ENCODE measurements around the gene ZNF561. TPM values are rescaled to one million over a fixed set of nuclear protein-coding genes. Genes with fewer than 3 reads are reported as not detected.

ZNF561 gene
- total RNA-seq, 5 donors from 2014 or later (not counting 1 experiment from before 2014, with no cell fraction given): 36.7 to 47.2 (median 41.2) TPM

GRCh38 chr19:9627856-9628255 is 6.8 kb upstream of the ZNF561 start:
- ATAC-seq (replicated peaks in 1 of 4) (no peak), DNase-seq (no peak)
- no peak overlapping the region for H3K4me3 ChIP-seq (ENCODE audit: control insufficient read depth in 1 of 2, extremely low read depth in 1 of 2, low read length in 1 of 2)
- ChIA-PET CTCF (interaction anchor here in 1 of 2 donors (0.6 to 0.9 kb wide), 2 partner anchors 169 to 171 kb away, joined by 3 to 5 read pairs; no protein-coding TSS in a partner anchor), POLR2A (no interaction called here)
- no CpG with 5 or more reads among the region's 2 CpGs for WGBS (ENCODE audit: insufficient coverage)
- Mint-ChIP-seq H3K4me3 (no peak overlapping the region), H3K27ac (no peak overlapping the region), H3K36me3 (peaks cover 20% of the 10 kb centered on the region), H3K9me3 (no peaks in the 10 kb centered on the region), H3K4me1 (peaks cover 4 to 7% (median 5%) of the 10 kb centered on the region in 3 donors), H3K27me3 (no peaks in the 10 kb centered on the region)
- no peaks in the 10 kb centered on the region for H3K9me3 ChIP-seq
- no peaks in the 10 kb centered on the region for H3K27me3 ChIP-seq (replicated peaks in 1 of 2; ENCODE audit: control insufficient read depth in 2 of 2, extremely low read depth in 1 of 2, insufficient read depth in 2 of 2, low read length in 1 of 2)
- no peaks in the 10 kb centered on the region for H3K4me1 ChIP-seq (ENCODE audit: control insufficient read depth in 1 of 2, extremely low read depth in 1 of 2, insufficient read depth in 2 of 2, low read length in 2 of 2)
- no peak overlapping the region for H3K27ac ChIP-seq (ENCODE audit: low read length)
- peaks cover 5 to 6% of the 10 kb centered on the region in 2 donors for H3K36me3 ChIP-seq (ENCODE audit: control insufficient read depth in 2 of 2, extremely low read depth in 1 of 2, insufficient read depth in 1 of 2, low read length in 1 of 2)

DNA sequence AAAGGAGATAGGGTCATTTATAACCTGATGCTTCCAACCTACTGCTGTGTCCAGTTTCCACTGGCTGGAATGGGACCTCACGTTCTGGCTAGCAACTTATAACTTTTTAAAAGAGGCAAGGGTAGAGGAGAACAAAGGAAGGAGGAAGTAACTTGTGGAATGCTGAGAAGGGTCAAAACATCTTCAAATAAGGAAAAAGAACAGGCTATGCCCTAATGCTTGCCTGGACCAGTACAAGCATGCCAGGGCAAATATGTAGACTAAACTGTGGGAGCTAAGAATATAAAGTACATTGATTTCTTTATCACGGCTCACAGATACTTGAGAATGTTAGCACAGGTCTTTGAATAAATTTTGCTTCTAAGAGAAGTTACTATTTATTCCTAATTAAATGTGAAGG is 1.5 kb upstream of the ZNF561 start:
- CTCF ChIA-PET: no interaction called here
- no peak for ATAC-seq (replicated peaks in 1 of 4)
- H3K27ac Mint-ChIP-seq: no peak overlapping the region

GRCh38 chr19:9620842-9621155 is 233 bp downstream of the ZNF561 start:
- Histone ChIP-seq H3K27me3 (replicated peaks in 1 of 2; ENCODE audit: control insufficient read depth in 2 of 2, extremely low read depth in 1 of 2, insufficient read depth in 2 of 2, low read length in 1 of 2) (no peaks in the 10 kb centered on the region), H3K27ac (ENCODE audit: low read length) (peak overlapping the region; percentile 94), H3K4me1 (ENCODE audit: control insufficient read depth in 1 of 2, extremely low read depth in 1 of 2, insufficient read depth in 2 of 2, low read length in 2 of 2) (peaks cover 16 to 19% of the 10 kb centered on the region in 2 experiments), H3K4me3 (ENCODE audit: control insufficient read depth in 1 of 2, extremely low read depth in 1 of 2, low read length in 1 of 2) (peak overlapping the region; percentile 88 to 92), H3K9me3 (no peaks in the 10 kb centered on the region), H3K36me3 (ENCODE audit: control insufficient read depth in 2 of 2, extremely low read depth in 1 of 2, insufficient read depth in 1 of 2, low read length in 1 of 2) (peaks cover under 1 to 34% of the 10 kb centered on the region in 2 donors)
- Mint-ChIP-seq H3K4me3 (peak overlapping the region; percentile 97 to 100 (median 97)), H3K9me3 (peaks cover 0 to 5% (median 5%) of the 10 kb centered on the region in 3 donors), H3K27me3 (peaks cover 0 to 3% of the 10 kb centered on the region in 2 donors), H3K36me3 (peaks cover 25% of the 10 kb centered on the region), H3K4me1 (peaks cover 22 to 28% (median 27%) of the 10 kb centered on the region in 3 donors), H3K27ac (peak overlapping the region; percentile 99 to 100)
- ChIA-PET POLR2A (no interaction called here), CTCF (no interaction called here)
- ATAC-seq (replicated peaks in 1 of 4) (no peak), DNase-seq (no peak)
- WGBS (ENCODE audit: insufficient coverage): 0% methylated on average over 10 of the region's 16 CpGs

More for the DNA sequence above, 1.5 kb upstream of the ZNF561 start:
- Mint-ChIP-seq H3K4me3 (peak overlapping the region in 2 of 3 donors; percentile 10 to 51), H3K27me3 (peaks cover 0 to 3% of the 10 kb centered on the region in 2 donors), H3K9me3 (peaks cover 0 to 5% (median 4%) of the 10 kb centered on the region in 3 donors), H3K4me1 (peaks cover 24 to 32% (median 29%) of the 10 kb centered on the region in 3 donors), H3K36me3 (peaks cover 19% of the 10 kb centered on the region)
- Histone ChIP-seq H3K4me1 (ENCODE audit: control insufficient read depth in 1 of 2, extremely low read depth in 1 of 2, insufficient read depth in 2 of 2, low read length in 2 of 2) (peaks cover 16 to 19% of the 10 kb centered on the region in 2 experiments), H3K36me3 (ENCODE audit: control insufficient read depth in 2 of 2, extremely low read depth in 1 of 2, insufficient read depth in 1 of 2, low read length in 1 of 2) (peaks cover 0 to 18% of the 10 kb centered on the region in 2 donors), H3K27me3 (replicated peaks in 1 of 2; ENCODE audit: control insufficient read depth in 2 of 2, extremely low read depth in 1 of 2, insufficient read depth in 2 of 2, low read length in 1 of 2) (no peaks in the 10 kb centered on the region), H3K27ac (ENCODE audit: low read length) (no peak overlapping the region), H3K4me3 (ENCODE audit: control insufficient read depth in 1 of 2, extremely low read depth in 1 of 2, low read length in 1 of 2) (no peak overlapping the region), H3K9me3 (no peaks in the 10 kb centered on the region)
- no peak for DNase-seq
- POLR2A ChIA-PET: no interaction called here
- no CpG with 5 or more reads among the region's 2 CpGs for WGBS (ENCODE audit: insufficient coverage)

DNA sequence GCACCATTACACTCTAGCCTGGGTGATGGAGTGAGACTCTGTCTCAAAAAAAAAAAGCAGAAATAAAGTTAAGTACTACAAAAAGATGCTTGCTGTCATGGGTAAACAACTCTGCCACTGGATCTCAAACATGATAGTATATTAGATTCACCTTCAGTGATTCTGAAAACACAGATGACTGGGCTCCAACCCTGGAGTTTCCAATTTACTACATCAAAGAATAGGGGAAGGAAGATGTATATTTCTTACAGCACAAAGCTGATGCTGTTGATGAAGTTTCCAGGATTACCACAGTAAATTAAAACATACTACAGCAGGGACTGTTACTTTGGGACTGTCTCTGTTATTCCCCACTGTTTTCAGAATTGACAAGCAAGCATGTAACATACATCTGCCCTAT is 5.2 kb downstream of the ZNF561 start:
- peaks cover 27 to 83% of the 10 kb centered on the region in 2 donors for H3K36me3 ChIP-seq (ENCODE audit: control insufficient read depth in 2 of 2, extremely low read depth in 1 of 2, insufficient read depth in 1 of 2, low read length in 1 of 2)
- Mint-ChIP-seq H3K27ac (no peak overlapping the region), H3K9me3 (peaks cover 2 to 5% (median 3%) of the 10 kb centered on the region in 3 donors), H3K4me1 (peaks cover 6 to 13% (median 10%) of the 10 kb centered on the region in 3 donors), H3K4me3 (no peak overlapping the region), H3K36me3 (peaks cover 69% of the 10 kb centered on the region), H3K27me3 (no peaks in the 10 kb centered on the region)
- ChIA-PET POLR2A (no interaction called here), CTCF (interaction anchor here (0.6 kb wide), 2 partner anchors 184 to 245 kb away, joined by 3 to 5 read pairs; no protein-coding TSS in a partner anchor)
- ATAC-seq (replicated peaks in 1 of 4) (no peak), DNase-seq (no peak)
- no peaks in the 10 kb centered on the region for H3K27me3 ChIP-seq (replicated peaks in 1 of 2; ENCODE audit: control insufficient read depth in 2 of 2, extremely low read depth in 1 of 2, insufficient read depth in 2 of 2, low read length in 1 of 2)
- H3K27ac ChIP-seq (ENCODE audit: low read length): no peak overlapping the region
- no peak overlapping the region for H3K4me3 ChIP-seq (ENCODE audit: control insufficient read depth in 1 of 2, extremely low read depth in 1 of 2, low read length in 1 of 2)
- peaks cover 12% of the 10 kb centered on the region for H3K9me3 ChIP-seq
- peaks cover 8 to 11% of the 10 kb centered on the region in 2 experiments for H3K4me1 ChIP-seq (ENCODE audit: control insufficient read depth in 1 of 2, extremely low read depth in 1 of 2, insufficient read depth in 2 of 2, low read length in 2 of 2)

DNA sequence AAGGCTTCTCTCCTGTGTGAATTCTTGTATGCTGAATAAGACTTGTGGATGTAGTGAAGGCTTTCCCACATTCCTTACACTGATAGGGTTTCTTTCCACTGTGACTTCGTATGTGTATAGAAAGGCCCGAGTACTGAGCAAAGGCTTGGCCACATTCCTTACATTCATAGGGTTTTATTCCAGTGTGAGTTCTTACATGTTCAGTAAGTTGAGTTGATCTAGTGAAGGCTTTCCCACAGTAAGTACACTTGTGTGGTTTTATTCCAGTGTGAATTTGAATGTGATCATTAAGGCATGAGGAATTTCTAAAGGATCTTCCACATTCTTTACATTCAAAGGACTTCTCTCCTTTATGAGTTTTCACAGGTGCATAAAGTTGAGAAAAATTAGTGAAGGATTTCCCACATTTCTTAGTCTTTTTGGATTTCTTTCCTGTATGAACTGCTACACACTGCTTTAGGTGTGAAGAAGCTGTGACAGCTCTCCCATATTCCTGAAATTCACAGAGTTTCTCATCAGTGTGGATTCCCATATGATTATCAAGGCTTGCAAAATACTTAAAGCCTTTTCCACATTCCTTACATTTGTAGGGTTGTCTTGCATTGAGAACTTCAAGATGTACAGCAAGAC is 10.4 kb downstream of the ZNF561 start:
- Histone ChIP-seq H3K4me3 (ENCODE audit: control insufficient read depth in 1 of 2, extremely low read depth in 1 of 2, low read length in 1 of 2) (no peak overlapping the region), H3K9me3 (peaks cover 23% of the 10 kb centered on the region), H3K27ac (ENCODE audit: low read length) (no peak overlapping the region), H3K27me3 (replicated peaks in 1 of 2; ENCODE audit: control insufficient read depth in 2 of 2, extremely low read depth in 1 of 2, insufficient read depth in 2 of 2, low read length in 1 of 2) (no peaks in the 10 kb centered on the region), H3K4me1 (ENCODE audit: control insufficient read depth in 1 of 2, extremely low read depth in 1 of 2, insufficient read depth in 2 of 2, low read length in 2 of 2) (no peaks in the 10 kb centered on the region), H3K36me3 (ENCODE audit: control insufficient read depth in 2 of 2, extremely low read depth in 1 of 2, insufficient read depth in 1 of 2, low read length in 1 of 2) (peaks cover 31 to 60% of the 10 kb centered on the region in 2 donors)
- ATAC-seq (replicated peaks in 1 of 4) (no peak), DNase-seq (no peak)
- Mint-ChIP-seq H3K36me3 (peaks cover 73% of the 10 kb centered on the region), H3K27me3 (no peaks in the 10 kb centered on the region), H3K9me3 (peaks cover 11 to 32% (median 30%) of the 10 kb centered on the region in 3 donors), H3K4me1 (no peaks in the 10 kb centered on the region), H3K27ac (no peak overlapping the region), H3K4me3 (no peak overlapping the region)
- ChIA-PET CTCF (no interaction called here), POLR2A (no interaction called here)
- no CpG with 5 or more reads among the region's 2 CpGs for WGBS (ENCODE audit: insufficient coverage)

DNA sequence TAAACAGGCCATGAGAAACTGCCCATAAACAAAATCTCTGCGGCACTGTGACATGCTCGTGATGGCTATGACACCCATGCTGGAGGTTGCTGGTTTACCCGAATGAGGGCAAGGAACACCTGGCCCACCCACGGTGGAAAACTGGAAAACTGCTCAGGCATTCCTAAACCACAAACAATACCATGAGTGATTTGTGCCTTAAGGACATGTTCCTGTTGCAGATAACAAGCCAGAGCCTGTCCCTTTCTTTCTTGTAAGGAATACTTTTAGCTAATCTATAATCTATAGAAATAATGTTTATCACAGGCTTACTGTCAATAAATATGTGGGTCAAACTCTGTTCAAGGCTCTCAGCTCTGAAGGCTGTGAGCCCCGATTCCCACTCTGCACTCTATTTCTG is 12.1 kb downstream of the ZNF561 start:
- CTCF ChIA-PET: no interaction called here
- peaks cover 23% of the 10 kb centered on the region for H3K9me3 ChIP-seq

More for the DNA sequence above, 12.1 kb downstream of the ZNF561 start:
- Histone ChIP-seq H3K4me1 (ENCODE audit: control insufficient read depth in 1 of 2, extremely low read depth in 1 of 2, insufficient read depth in 2 of 2, low read length in 2 of 2) (no peaks in the 10 kb centered on the region), H3K4me3 (ENCODE audit: control insufficient read depth in 1 of 2, extremely low read depth in 1 of 2, low read length in 1 of 2) (peak overlapping the region in 1 of 2 donors; percentile 15), H3K27me3 (replicated peaks in 1 of 2; ENCODE audit: control insufficient read depth in 2 of 2, extremely low read depth in 1 of 2, insufficient read depth in 2 of 2, low read length in 1 of 2) (no peaks in the 10 kb centered on the region), H3K36me3 (ENCODE audit: control insufficient read depth in 2 of 2, extremely low read depth in 1 of 2, insufficient read depth in 1 of 2, low read length in 1 of 2) (peaks cover 26 to 44% of the 10 kb centered on the region in 2 donors), H3K27ac (ENCODE audit: low read length) (no peak overlapping the region)
- H3K27me3 Mint-ChIP-seq: no peaks in the 10 kb centered on the region
- 95% methylated on average over 4 of the region's 5 CpGs for WGBS (ENCODE audit: insufficient coverage)
- peaks cover 11 to 35% (median 32%) of the 10 kb centered on the region in 3 donors for H3K9me3 Mint-ChIP-seq
- no peaks in the 10 kb centered on the region for H3K4me1 Mint-ChIP-seq
- H3K27ac Mint-ChIP-seq: no peak overlapping the region
- ATAC-seq (replicated peaks in 1 of 4) (no peak), DNase-seq (no peak)
- H3K4me3 Mint-ChIP-seq: no peak overlapping the region
- POLR2A ChIA-PET: no interaction called here
- H3K36me3 Mint-ChIP-seq: peaks cover 60% of the 10 kb centered on the region
